Measurements from ENCODE around the gene ACAD8. TPM values are rescaled to one million over a fixed set of nuclear protein-coding genes. Genes with fewer than 3 reads are reported as not detected.
A peak's percentile ranks its signal among the peaks of the same experiment; 100 is the strongest.

ACAD8 gene
- total RNA-seq, 1 donor from 2014 or later = 44.8 TPM

DNA sequence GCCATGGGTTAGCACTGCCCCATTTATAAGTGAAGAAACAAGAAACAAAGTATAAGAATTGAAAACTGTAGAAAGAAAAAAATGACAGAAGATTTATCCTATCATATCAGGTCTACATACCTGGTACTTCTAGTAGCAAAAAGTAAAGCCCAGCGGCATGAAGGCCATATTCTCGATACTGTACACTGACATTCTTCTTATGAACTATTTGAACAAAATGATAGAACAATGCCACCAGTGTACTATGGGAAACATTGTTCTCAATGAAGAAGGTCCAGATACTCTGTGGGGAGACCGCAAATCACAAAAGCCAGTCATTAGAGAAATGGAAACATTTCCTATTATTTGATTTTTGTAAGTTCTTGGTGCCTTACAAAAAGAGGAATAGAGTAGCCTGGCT lies 36.6 kb upstream of the ACAD8 start:
- Histone ChIP-seq H3K4me3 (no peak overlapping the region), H3K27ac (no peak overlapping the region), H3K4me1 (no peaks in the 10 kb centered on the region), H3K27me3 (no peaks in the 10 kb centered on the region), H3K9me3 (no peaks in the 10 kb centered on the region), H3K36me3 (peaks cover 28% of the 10 kb centered on the region)
- intact Hi-C loops (cut with DNase I) = no loop called here
- no peak for DNase-seq
- ATAC-seq = no peak
- TF ChIP-seq, protein P1, sequence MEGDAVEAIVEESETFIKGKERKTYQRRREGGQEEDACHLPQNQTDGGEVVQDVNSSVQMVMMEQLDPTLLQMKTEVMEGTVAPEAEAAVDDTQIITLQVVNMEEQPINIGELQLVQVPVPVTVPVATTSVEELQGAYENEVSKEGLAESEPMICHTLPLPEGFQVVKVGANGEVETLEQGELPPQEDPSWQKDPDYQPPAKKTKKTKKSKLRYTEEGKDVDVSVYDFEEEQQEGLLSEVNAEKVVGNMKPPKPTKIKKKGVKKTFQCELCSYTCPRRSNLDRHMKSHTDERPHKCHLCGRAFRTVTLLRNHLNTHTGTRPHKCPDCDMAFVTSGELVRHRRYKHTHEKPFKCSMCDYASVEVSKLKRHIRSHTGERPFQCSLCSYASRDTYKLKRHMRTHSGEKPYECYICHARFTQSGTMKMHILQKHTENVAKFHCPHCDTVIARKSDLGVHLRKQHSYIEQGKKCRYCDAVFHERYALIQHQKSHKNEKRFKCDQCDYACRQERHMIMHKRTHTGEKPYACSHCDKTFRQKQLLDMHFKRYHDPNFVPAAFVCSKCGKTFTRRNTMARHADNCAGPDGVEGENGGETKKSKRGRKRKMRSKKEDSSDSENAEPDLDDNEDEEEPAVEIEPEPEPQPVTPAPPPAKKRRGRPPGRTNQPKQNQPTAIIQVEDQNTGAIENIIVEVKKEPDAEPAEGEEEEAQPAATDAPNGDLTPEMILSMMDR (IDR thresholded peaks at IDR 0.05) = no peak

DNA sequence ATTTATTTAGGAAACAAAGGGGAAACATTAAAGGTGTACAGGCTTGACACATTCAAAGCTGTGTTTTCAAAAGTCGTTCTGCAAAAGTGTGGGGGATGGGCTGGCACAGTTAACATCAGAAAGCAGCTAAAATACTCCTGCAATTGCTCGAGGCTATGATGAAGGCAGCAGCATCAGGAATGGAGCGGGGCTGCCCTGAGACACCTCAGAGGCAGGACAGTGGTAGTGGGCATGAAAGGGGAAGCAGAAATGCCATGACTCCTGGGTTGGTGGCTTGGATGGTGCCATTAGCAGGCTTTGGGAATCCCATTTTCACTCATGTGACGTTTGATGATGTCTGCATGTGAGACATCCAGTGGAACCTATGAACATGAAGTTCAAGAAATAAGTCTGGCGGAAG lies 30.2 kb upstream of the ACAD8 start:
- Histone ChIP-seq H3K4me3 (peak overlapping the region; percentile 86), H3K9me3 (no peaks in the 10 kb centered on the region), H3K27ac (no peak overlapping the region), H3K36me3 (peaks cover 13% of the 10 kb centered on the region), H3K27me3 (no peaks in the 10 kb centered on the region), H3K4me1 (peaks cover 28% of the 10 kb centered on the region)
- no peak for ATAC-seq
- TF ChIP-seq, protein P1 (IDR thresholded peaks at IDR 0.05) = no peak
- no peak for DNase-seq
- intact Hi-C loops (cut with DNase I) = no loop called here

DNA sequence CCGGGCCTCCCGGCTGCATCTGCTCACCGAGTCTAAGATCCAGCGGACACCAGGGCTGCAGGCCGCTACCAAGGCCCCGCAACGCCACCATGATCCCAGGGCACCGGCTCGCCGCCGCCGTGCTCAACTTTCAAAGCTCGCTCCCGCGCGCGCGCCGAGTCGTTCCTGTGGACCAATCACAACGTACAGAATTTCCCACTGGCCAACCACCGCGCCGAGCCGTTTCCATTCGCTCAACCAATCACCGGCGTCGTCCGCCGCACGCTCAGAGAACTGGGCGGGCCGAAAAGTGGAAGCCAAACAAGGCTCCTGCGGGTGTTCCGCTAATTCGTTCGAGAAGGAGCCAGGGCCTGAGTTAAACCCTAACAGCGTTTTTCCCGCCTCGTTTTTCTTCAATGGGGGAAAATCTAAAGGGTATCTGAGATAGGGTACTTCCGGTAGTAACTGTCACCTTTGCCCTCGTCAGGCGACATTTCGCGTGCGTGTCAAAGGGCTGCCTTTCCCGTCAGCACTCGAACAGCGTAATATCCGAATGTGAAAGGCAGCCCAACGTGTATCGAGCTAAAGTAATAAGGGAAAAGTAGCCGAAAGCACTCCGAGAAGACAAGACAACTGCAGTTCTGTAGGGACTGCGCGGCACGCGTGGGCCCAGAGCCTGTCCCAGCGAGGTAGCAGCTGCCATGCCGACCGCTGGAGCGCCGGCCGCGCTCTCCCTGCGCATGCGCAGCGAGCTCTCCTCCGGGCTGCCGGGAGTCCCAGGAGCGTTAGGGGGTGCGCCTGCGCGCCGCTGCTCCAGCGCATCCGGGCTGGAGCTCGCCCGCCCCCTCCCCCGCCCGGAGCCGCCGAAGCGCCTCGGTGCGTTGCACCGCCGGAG lies 29.3 kb upstream of the ACAD8 start, which contains the start of the genes NCAPD3 and VPS26B:
Gene NCAPD3 (minus strand): TSS at position 132 of the 874 bp plus-strand sequence. CDS start 41 bp downstream, at position 91.
Gene VPS26B (plus strand): TSS at position 836 of the 874 bp plus-strand sequence. CDS start 452 bp downstream, outside the sequence.
- DNase-seq (peak; percentile 98), ATAC-seq (peak; percentile 94)
- Histone ChIP-seq H3K4me1 (peaks cover 28% of the 10 kb centered on the region), H3K9me3 (no peaks in the 10 kb centered on the region), H3K27me3 (no peaks in the 10 kb centered on the region), H3K4me3 (peak within 1 kb of the TSS; percentile 86), H3K36me3 (peaks cover 9% of the 10 kb centered on the region), H3K27ac (peak within 1 kb of the TSS; percentile 91)
- TF ChIP-seq, protein P1 (IDR thresholded peaks at IDR 0.05) = no peak
- intact Hi-C loops (cut with DNase I) = no loop called here

DNA sequence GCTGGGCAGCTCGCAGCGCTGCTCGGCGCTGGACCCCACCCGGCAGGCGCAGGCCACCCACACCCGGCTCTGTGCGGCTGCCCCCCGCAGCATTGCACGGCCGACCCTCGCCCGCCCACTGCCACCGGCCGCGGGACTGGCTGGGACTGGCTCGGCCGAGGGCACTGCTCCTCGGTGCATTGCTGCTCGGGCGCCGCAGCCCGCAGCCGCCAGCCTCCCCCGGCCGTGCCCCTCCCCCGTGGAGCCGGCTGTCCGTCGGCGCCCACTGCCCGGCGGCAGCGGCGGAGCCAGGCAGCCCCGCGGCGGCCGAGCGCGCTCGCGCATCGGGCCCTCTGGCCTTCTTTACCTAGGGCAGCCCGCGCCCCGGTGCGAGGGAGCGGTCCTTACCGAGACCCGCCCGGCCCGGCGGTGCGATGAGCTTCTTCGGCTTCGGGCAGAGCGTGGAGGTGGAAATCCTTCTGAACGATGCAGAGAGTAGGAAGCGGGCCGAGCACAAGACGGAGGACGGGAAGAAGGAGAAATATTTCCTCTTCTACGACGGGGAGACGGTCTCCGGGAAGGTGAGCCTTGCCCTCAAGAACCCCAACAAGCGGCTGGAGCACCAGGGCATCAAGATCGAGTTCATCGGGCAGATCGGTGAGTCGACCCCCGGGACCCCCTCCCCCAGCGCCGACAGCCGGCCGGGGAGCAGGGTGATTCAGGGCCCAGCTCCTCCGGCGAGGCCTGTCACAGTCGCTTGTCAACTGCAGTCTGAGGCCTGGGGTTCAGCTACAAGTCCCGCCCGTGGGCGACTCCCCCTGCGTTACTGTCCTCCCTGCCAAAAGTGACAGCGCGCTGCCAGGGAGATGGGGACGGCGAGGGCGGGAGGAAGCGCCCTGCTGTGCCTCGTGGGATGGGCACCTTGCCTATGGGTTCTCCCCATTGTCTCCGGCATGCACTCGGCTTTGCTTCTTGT lies 28.4 kb upstream of the ACAD8 start:
- Histone ChIP-seq H3K9me3 (no peaks in the 10 kb centered on the region), H3K4me1 (peaks cover 36% of the 10 kb centered on the region), H3K4me3 (peak overlapping the region; percentile 86), H3K27ac (peak overlapping the region; percentile 91), H3K27me3 (no peaks in the 10 kb centered on the region), H3K36me3 (no peaks in the 10 kb centered on the region)
- intact Hi-C loops (cut with DNase I) = no loop called here
- DNase-seq (peak; percentile 80), ATAC-seq (peak; percentile 66)
- TF ChIP-seq, protein P1 (IDR thresholded peaks at IDR 0.05) = no peak

DNA sequence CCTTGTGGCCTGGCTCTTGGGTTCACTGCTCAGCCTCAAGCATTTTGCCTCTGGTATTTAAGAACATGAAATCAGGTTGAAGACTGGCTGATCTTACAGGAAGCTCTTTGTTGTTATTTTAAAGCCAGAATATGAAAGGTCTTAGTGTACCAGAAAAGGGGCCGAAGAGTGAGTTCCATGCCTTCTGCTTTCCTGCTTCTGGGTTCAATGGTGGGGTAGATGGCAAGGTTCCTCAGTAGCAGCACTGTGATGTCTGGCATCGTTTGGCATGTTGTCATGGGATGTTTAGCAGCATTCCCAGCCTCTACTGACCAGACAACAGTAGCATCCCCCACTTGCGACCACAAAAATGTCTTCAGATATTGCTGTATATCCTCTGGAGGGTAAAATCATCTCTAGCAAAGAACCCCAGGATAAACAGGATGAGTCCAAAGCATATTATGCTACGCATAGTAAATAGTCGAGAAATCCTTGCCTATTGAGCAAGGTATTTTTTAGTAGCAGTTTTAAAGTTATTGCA lies 26.5 kb upstream of the ACAD8 start:
- Histone ChIP-seq H3K36me3 (no peaks in the 10 kb centered on the region), H3K9me3 (no peaks in the 10 kb centered on the region), H3K4me3 (no peak overlapping the region), H3K27ac (no peak overlapping the region), H3K4me1 (peaks cover 51% of the 10 kb centered on the region), H3K27me3 (no peaks in the 10 kb centered on the region)
- intact Hi-C loops (cut with DNase I) = no loop called here
- DNase-seq (no peak), ATAC-seq (no peak)
- TF ChIP-seq, protein P1 (IDR thresholded peaks at IDR 0.05) = no peak

Measured in upper lobe of right lung (tissue), 1 donor.